Upper lobe of left lung (tissue), 6 donors: Measurements from ENCODE around the gene CDKN3. TPM values are rescaled to one million over a fixed set of nuclear protein-coding genes. Genes with fewer than 3 reads are reported as not detected.

ENCODE experiments used
- ATAC-seq, 2 donors: fragments of 200-7000 bp; cut with Tn5 transposase; one replicate each; pipeline ENCODE4 v1.9.1; 2022; ENCODE audit warnings: mild to moderate bottlenecking in 2 of 2, moderate library complexity in 2 of 2; ENCODE audit not compliant: low FRiP score in 2 of 2
- DNase-seq, 2 donors: peaks; one replicate each; pipeline ENCODE4 v3.0.0-alpha.2; 2019 to 2020
- H3K27ac ChIP-seq, 4 donors: fragments of 200-600 bp; sonication (generic); one replicate each; pipeline ENCODE4 v1.5.1; 2016 to 2019
- H3K27me3 ChIP-seq, 4 donors: fragments of 200-600 bp; sonication (generic); one replicate each; pipeline ENCODE4 v1.5.1; 2017 to 2019
- H3K36me3 ChIP-seq, 4 donors: fragments of 200-600 bp; sonication (generic); one replicate each; pipeline ENCODE4 v1.5.1; 2016 to 2019
- H3K4me1 ChIP-seq, 4 donors: fragments of 200-600 bp; sonication (generic); one replicate each; pipeline ENCODE4 v1.5.1; 2018 to 2019
- H3K4me3 ChIP-seq, 4 donors: fragments of 200-600 bp; sonication (generic); one replicate each; pipeline ENCODE4 v1.5.1; 2017 to 2019; ENCODE audit warnings: mild to moderate bottlenecking in 2 of 4, moderate library complexity in 1 of 4
- H3K9me3 ChIP-seq, 4 donors: fragments of 200-600 bp; sonication (generic); one replicate each; pipeline ENCODE4 v1.5.1; 2018 to 2019
- EP300 ChIP-seq, 4 donors: sonication (generic); formaldehyde crosslinking; IDR thresholded peaks; one replicate each; pipeline ENCODE4 v1.5.1; 2017; ENCODE audit warnings: antibody characterized with exemption in 4 of 4, control low read depth in 2 of 4
- POLR2A ChIP-seq, 4 donors: fragments of 450-650 bp; IDR thresholded peaks; one replicate each; pipeline ENCODE4 v1.5.1; 2016 to 2017; ENCODE audit warnings: antibody characterized with exemption in 4 of 4, mild to moderate bottlenecking in 2 of 4
- POLR2AphosphoS5 ChIP-seq, 2 donors: sonication (generic); formaldehyde crosslinking; IDR thresholded peaks; one replicate each; pipeline ENCODE4 v1.5.1; 2017; ENCODE audit warnings: antibody characterized with exemption in 2 of 2
- WGBS, 2 donors: methylation state at CpG; one replicate each; pipeline ENCODE4 v1.1.5; 2017 to 2018; 5-methylcytosine and 5-hydroxymethylcytosine counted together
- total RNA-seq, 6 donors: library from RNA; depleted of rRNA in 4 of 6; stranded (reverse); fragments of >200 nt in 4 of 6; gene quantifications; one replicate each; pipeline versions ENCODE4 v1.1.0 to v1.2.1, GENCODE V29; 2016 to 2021
- TF ChIP-seq, protein P1 (sequence below), 6 experiments: fragments of 450-650 bp in 4 of 6; fragments of 200-600 bp in 2 of 6; sonication (generic) in 2 of 6; IDR thresholded peaks; one replicate each; pipeline ENCODE4 v1.5.1; 2016 to 2019; ENCODE audit warnings: antibody characterized with exemption in 6 of 6
- donor health status: DM: no; HTN: no; CAD: no; lungs with moderate emphysema.
- donor health status: DM: no; HTN: yes; CAD: no; lungs with severe emphysema.

The CDKN3 gene
- total RNA-seq, 6 donors from 2014 or later, result 1.7 to 3.6 (median 3.1) TPM; not detected in 2

DNA sequence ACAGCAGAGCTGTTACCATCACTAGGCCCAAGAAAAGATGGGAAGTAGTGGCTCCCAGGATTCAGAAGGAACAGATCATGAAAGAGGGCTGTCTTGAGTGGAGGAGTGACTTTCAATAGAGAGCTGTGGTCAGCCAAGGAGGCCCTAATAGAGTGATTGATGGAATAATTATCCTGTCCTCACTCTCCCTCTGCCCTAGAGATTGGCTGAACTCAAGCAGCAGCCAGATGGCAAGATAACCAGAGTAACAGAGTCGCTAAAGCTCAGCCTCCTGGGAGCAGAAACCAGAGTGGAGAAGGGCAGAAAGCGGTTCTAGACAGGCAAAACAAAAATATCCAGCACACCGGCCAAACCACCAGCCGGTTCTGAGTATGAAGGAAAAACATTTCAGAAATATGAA is 68.8 kb downstream of the CDKN3 start:
- ATAC-seq (no peak), DNase-seq (no peak)
- no peak overlapping the region for H3K4me3 ChIP-seq
- TF ChIP-seq POLR2AphosphoS5 (IDR thresholded peaks at IDR 0.05), result no peak
- TF ChIP-seq EP300 (IDR thresholded peaks at IDR 0.05), result no peak
- TF ChIP-seq, protein P1, sequence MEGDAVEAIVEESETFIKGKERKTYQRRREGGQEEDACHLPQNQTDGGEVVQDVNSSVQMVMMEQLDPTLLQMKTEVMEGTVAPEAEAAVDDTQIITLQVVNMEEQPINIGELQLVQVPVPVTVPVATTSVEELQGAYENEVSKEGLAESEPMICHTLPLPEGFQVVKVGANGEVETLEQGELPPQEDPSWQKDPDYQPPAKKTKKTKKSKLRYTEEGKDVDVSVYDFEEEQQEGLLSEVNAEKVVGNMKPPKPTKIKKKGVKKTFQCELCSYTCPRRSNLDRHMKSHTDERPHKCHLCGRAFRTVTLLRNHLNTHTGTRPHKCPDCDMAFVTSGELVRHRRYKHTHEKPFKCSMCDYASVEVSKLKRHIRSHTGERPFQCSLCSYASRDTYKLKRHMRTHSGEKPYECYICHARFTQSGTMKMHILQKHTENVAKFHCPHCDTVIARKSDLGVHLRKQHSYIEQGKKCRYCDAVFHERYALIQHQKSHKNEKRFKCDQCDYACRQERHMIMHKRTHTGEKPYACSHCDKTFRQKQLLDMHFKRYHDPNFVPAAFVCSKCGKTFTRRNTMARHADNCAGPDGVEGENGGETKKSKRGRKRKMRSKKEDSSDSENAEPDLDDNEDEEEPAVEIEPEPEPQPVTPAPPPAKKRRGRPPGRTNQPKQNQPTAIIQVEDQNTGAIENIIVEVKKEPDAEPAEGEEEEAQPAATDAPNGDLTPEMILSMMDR (IDR thresholded peaks at IDR 0.05), result no peak
- no peak for TF ChIP-seq POLR2A (IDR thresholded peaks at IDR 0.05)
- no peaks in the 10 kb centered on the region for H3K27me3 ChIP-seq
- no peaks in the 10 kb centered on the region for H3K36me3 ChIP-seq
- H3K27ac ChIP-seq, result no peak overlapping the region
- H3K9me3 ChIP-seq, result peaks cover 0 to 6% (median 1%) of the 10 kb centered on the region in 4 donors
- 78 to 86% methylated on average over 4 of the region's 4 CpGs for WGBS, 2 donors
- H3K4me1 ChIP-seq, result no peaks in the 10 kb centered on the region

DNA sequence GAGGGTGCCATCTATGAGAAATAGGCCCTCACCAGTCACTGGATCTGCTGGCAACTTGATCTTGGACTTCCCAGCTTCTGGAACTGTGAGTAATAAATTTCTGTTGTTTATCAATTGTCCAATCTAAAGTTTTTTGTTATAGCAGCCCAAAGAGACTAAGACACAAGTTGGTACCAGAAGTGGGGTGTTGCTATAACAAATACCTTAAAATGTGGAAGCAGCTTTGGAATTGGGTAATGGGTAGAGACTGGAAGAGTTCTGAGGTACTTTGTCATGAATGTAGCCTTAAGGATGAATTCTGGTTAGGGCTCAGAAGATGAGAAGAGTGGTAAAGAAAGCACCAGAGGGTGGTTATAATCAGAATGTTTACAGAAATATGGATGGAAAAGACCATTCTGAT is 70.5 kb downstream of the CDKN3 start:
- no peaks in the 10 kb centered on the region for H3K27me3 ChIP-seq
- no peak overlapping the region for H3K27ac ChIP-seq
- peaks cover 0 to 6% (median 1%) of the 10 kb centered on the region in 4 donors for H3K9me3 ChIP-seq
- H3K4me1 ChIP-seq, result no peaks in the 10 kb centered on the region
- ATAC-seq, result no peak
- TF ChIP-seq POLR2AphosphoS5 (IDR thresholded peaks at IDR 0.05) (no peak), EP300 (IDR thresholded peaks at IDR 0.05) (no peak), POLR2A (IDR thresholded peaks at IDR 0.05) (no peak)
- TF ChIP-seq, protein P1 (IDR thresholded peaks at IDR 0.05), result no peak
- H3K4me3 ChIP-seq, result no peak overlapping the region
- H3K36me3 ChIP-seq, result no peaks in the 10 kb centered on the region
- no peak for DNase-seq

Other genes starting within 250 kb of the CDKN3 start
- gene CNIH1, start 44.4 kb downstream of the CDKN3 start, total RNA-seq, result 100 to 1,000 TPM in 1 of 6 donors, 10 to 100 TPM in 5; 37.7 to 105 (median 57.9) TPM
- 10 to 100 TPM; 18.0 to 72.4 (median 43.9) TPM for gene GMFB, start 92.0 kb downstream of the CDKN3 start, total RNA-seq
- gene CGRRF1, start 112.9 kb downstream of the CDKN3 start, total RNA-seq, result 10 to 100 TPM in 4 of 6 donors, 1 to 10 TPM in 2; 2.1 to 24.0 (median 16.7) TPM
- 10 to 100 TPM; 26.0 to 68.3 (median 37.0) TPM for gene SAMD4A, start 170.1 kb downstream of the CDKN3 start, total RNA-seq